Gastroesophageal sphincter (tissue), 4 donors: ENCODE measurements around the gene GGN. TPM values are rescaled to one million over a fixed set of nuclear protein-coding genes. Genes with fewer than 3 reads are reported as not detected.

Source experiments
- ATAC-seq: fragments of 150-250 bp; one replicate; pipeline ENCODE4 v1.9.1; 2016; ENCODE audit warnings: mild to moderate bottlenecking, moderate library complexity
- H3K27ac ChIP-seq, 4 donors: fragments of 200-600 bp; sonication (generic) in 3 of 4; 1 replicate in 3 of 4; 2 replicates in 1 of 4; pipeline ENCODE4 v1.5.1; 2016 to 2019
- H3K27me3 ChIP-seq: fragments of 200-600 bp; sonication (generic); one replicate; pipeline ENCODE4 v1.5.1; 2019
- H3K36me3 ChIP-seq, 2 donors: fragments of 200-600 bp; sonication (generic); one replicate each; pipeline ENCODE4 v1.5.1; 2019; ENCODE audit warnings: control low read depth in 1 of 2
- H3K4me1 ChIP-seq, 3 donors: fragments of 200-600 bp; sonication (generic); 1 replicate in 2 of 3; 2 replicates in 1 of 3; pipeline ENCODE4 v1.5.1; 2016 to 2019; ENCODE audit warnings: control low read depth in 2 of 3
- H3K4me3 ChIP-seq, 2 donors: fragments of 200-600 bp; sonication (generic); one replicate each; pipeline ENCODE4 v1.5.1; 2019; ENCODE audit warnings: mild to moderate bottlenecking in 1 of 2, moderate library complexity in 1 of 2
- H3K9me3 ChIP-seq, 3 donors: fragments of 200-600 bp; sonication (generic); one replicate each; pipeline ENCODE4 v1.5.1; 2017 to 2019; ENCODE audit warnings: control low read depth in 2 of 3
- CTCF ChIP-seq, 4 experiments: fragments of 200-600 bp in 2 of 4; fragments of 450-650 bp in 2 of 4; sonication (generic) in 1 of 4; IDR thresholded peaks; one replicate each; pipeline ENCODE4 v1.5.1; 2017 to 2019; ENCODE audit warnings: antibody characterized with exemption in 4 of 4, mild to moderate bottlenecking in 2 of 4, moderate library complexity in 2 of 4
- EP300 ChIP-seq: sonication (generic); formaldehyde crosslinking; IDR thresholded peaks from one replicate; pipeline ENCODE4 v1.6.1; 2017; ENCODE audit warnings: antibody characterized with exemption, mild to moderate bottlenecking
- POLR2A ChIP-seq, 2 donors: fragments of 450-650 bp; IDR thresholded peaks; one replicate each; pipeline ENCODE4 v1.6.1; 2017; ENCODE audit warnings: antibody characterized with exemption in 2 of 2, mild to moderate bottlenecking in 2 of 2, moderate library complexity in 1 of 2
- POLR2AphosphoS5 ChIP-seq: sonication (generic); formaldehyde crosslinking; IDR thresholded peaks from one replicate; pipeline ENCODE4 v1.6.1; 2017; ENCODE audit warnings: antibody characterized with exemption
- WGBS, 2 donors: methylation state at CpG; one replicate each; pipeline ENCODE4 v1.1.5; 2018; ENCODE audit warnings: low coverage in 1 of 2; 5-methylcytosine and 5-hydroxymethylcytosine counted together
- total RNA-seq, 4 donors: library from RNA; depleted of rRNA; stranded (reverse); fragments of >200 nt; gene quantifications; one replicate each; pipeline ENCODE4 v1.1.0, GENCODE V29; 2016

The GGN gene
- total RNA-seq, 4 donors from 2014 or later = 0.12 TPM; not detected in 3

DNA sequence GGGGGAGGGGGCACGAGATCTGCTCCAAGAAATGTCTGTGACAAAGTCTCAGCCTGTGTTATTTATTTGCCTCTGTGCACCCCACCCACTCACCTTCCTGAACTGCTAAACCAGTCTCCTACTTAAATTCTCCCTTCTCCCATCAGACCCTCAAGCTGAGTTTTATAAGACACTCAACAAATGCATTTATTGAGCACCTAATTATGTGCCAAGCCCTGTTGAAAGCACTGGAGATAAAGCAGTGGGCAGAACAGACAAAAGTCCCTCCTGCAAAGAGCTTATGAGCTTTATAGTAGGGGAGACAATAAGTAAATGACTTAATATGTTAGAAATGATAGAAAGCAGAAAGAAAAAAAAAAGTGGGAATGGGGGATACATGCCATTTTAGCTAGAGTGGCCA, 11.7 kb upstream of the GGN start:
- no peak overlapping the region for H3K27ac ChIP-seq
- peaks cover 67% of the 10 kb centered on the region for H3K27me3 ChIP-seq
- H3K9me3 ChIP-seq = no peaks in the 10 kb centered on the region
- WGBS, 2 donors = 29 to 58% methylated on average over 1 of the region's 1 CpG
- ATAC-seq = no peak
- H3K4me1 ChIP-seq = peaks cover 0 to 22% (median 7%) of the 10 kb centered on the region in 3 donors
- H3K36me3 ChIP-seq = peaks cover 0 to 2% of the 10 kb centered on the region in 2 donors
- H3K4me3 ChIP-seq = no peak overlapping the region
- no peak for TF ChIP-seq POLR2AphosphoS5
- no peak for TF ChIP-seq POLR2A (IDR thresholded peaks at IDR 0.05)
- TF ChIP-seq CTCF (IDR thresholded peaks at IDR 0.05) = no peak

DNA sequence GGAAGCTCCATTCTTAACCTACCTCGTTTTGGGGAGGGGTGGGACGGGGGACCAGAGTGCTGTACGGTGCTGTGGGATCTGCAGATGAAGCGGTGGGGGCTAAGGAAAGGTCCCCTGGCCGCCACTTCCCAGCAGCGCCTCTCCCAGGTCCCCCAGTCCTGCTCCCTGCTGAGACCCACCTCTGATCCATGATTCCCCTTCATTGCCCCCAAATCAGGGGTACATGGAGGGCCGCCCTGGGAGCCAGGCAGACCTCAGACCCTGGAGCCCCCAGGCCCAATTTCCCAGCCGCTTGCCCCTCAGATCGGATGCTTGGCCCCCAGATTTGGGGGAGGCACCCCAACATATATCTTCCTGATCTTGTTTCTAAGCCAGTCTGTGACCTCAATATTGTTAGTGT, 11.2 kb upstream of the GGN start:
- WGBS, 2 donors = 78 to 80% methylated on average over 1 to 5 of the region's 9 CpGs
- no peak overlapping the region for H3K4me3 ChIP-seq
- H3K9me3 ChIP-seq = no peaks in the 10 kb centered on the region
- peaks cover 71% of the 10 kb centered on the region for H3K27me3 ChIP-seq
- ATAC-seq = no peak
- TF ChIP-seq POLR2A (IDR thresholded peaks at IDR 0.05) (no peak), POLR2AphosphoS5 (no peak), CTCF (IDR thresholded peaks at IDR 0.05) (no peak), EP300 (no peak)
- H3K4me1 ChIP-seq = peaks cover 0 to 17% (median 5%) of the 10 kb centered on the region in 3 donors
- H3K36me3 ChIP-seq = no peaks in the 10 kb centered on the region
- no peak overlapping the region for H3K27ac ChIP-seq

- 0% methylated on average over 1 of the region's 86 CpGs; no CpG with 5 or more reads in 1 of the 2 donors for WGBS, 2 donors
- Histone ChIP-seq H3K27ac (no peak overlapping the region), H3K4me1 (peaks cover 0 to 5% (median 0%) of the 10 kb centered on the region in 3 donors), H3K9me3 (no peaks in the 10 kb centered on the region), H3K27me3 (peaks cover 71% of the 10 kb centered on the region), H3K36me3 (no peaks in the 10 kb centered on the region), H3K4me3 (peak overlapping the region in 1 of 2 donors; percentile 4)
- no peak for ATAC-seq
- TF ChIP-seq POLR2A (IDR thresholded peaks at IDR 0.05) = no peak
- no peak for TF ChIP-seq CTCF (IDR thresholded peaks at IDR 0.05)
- no peak for TF ChIP-seq EP300
- TF ChIP-seq POLR2AphosphoS5 = no peak
These were observed 7.7 kb upstream of the GGN start for GRCh38 chr19:38395381-38396114.

GRCh38 chr19:38394488-38394887, 6.7 kb upstream of the GGN start:
- no peak overlapping the region for H3K27ac ChIP-seq
- peaks cover 60% of the 10 kb centered on the region for H3K27me3 ChIP-seq
- TF ChIP-seq POLR2A (IDR thresholded peaks at IDR 0.05) = no peak
- no peak for TF ChIP-seq POLR2AphosphoS5
- TF ChIP-seq CTCF (IDR thresholded peaks at IDR 0.05) = no peak
- TF ChIP-seq EP300 = no peak
- H3K36me3 ChIP-seq = no peaks in the 10 kb centered on the region
- ATAC-seq = no peak
- WGBS, 2 donors = no CpG with 5 or more reads among the region's 30 CpGs
- H3K4me3 ChIP-seq = no peak overlapping the region
- H3K4me1 ChIP-seq = peaks cover 0 to 7% (median 2%) of the 10 kb centered on the region in 3 donors
- no peaks in the 10 kb centered on the region for H3K9me3 ChIP-seq

GRCh38 chr19:38392707-38393308, 5.0 kb upstream of the GGN start:
- no peaks in the 10 kb centered on the region for H3K36me3 ChIP-seq
- 67% methylated on average over 1 to 6 of the region's 6 CpGs for WGBS, 2 donors

More at GRCh38 chr19:38392707-38393308, 5.0 kb upstream of the GGN start:
- no peak for ATAC-seq
- Histone ChIP-seq H3K9me3 (no peaks in the 10 kb centered on the region), H3K4me3 (no peak overlapping the region), H3K4me1 (peaks cover 0 to 24% (median 17%) of the 10 kb centered on the region in 3 donors), H3K27me3 (peaks cover 58% of the 10 kb centered on the region), H3K27ac (no peak overlapping the region)
- TF ChIP-seq POLR2AphosphoS5 (no peak), POLR2A (IDR thresholded peaks at IDR 0.05) (no peak), EP300 (no peak), CTCF (IDR thresholded peaks at IDR 0.05) (no peak)
